Astrocyte (in vitro differentiated cells and primary cell): ENCODE measurements around the gene SERPINH1.

Source experiments
- CTCF ChIP-seq: IDR thresholded peaks from 2 replicates; pipeline ENCODE4 v1.5.1; 2011; ENCODE audit warnings: low read depth, mild to moderate bottlenecking, inconsistent platforms, low read length, moderate library complexity; ENCODE audit not compliant: insufficient read depth
- EZH2 ChIP-seq: IDR thresholded peaks from 2 replicates; pipeline ENCODE4 v1.6.1; 2012; ENCODE audit warnings: mild to moderate bottlenecking, low read length, inconsistent platforms; ENCODE audit not compliant: insufficient read depth

GRCh38 chr11:75539459-75540334 is 22.4 kb upstream of the SERPINH1 start:
- TF ChIP-seq CTCF (no peak), EZH2 (no peak)
